ENCODE measurements around the gene SLC44A4. TPM values are rescaled to one million over a fixed set of nuclear protein-coding genes. Genes with fewer than 3 reads are reported as not detected.
A peak's percentile ranks its signal among the peaks of the same experiment; 100 is the strongest.
"Not testable (repeated sequence)": the region's sequence is repeated elsewhere in the genome, so short reads cannot be mapped to it uniquely, and the experiment has no call there.

SLC44A4 gene
- total RNA-seq, 1 donor from 2014 or later = 457 TPM

DNA sequence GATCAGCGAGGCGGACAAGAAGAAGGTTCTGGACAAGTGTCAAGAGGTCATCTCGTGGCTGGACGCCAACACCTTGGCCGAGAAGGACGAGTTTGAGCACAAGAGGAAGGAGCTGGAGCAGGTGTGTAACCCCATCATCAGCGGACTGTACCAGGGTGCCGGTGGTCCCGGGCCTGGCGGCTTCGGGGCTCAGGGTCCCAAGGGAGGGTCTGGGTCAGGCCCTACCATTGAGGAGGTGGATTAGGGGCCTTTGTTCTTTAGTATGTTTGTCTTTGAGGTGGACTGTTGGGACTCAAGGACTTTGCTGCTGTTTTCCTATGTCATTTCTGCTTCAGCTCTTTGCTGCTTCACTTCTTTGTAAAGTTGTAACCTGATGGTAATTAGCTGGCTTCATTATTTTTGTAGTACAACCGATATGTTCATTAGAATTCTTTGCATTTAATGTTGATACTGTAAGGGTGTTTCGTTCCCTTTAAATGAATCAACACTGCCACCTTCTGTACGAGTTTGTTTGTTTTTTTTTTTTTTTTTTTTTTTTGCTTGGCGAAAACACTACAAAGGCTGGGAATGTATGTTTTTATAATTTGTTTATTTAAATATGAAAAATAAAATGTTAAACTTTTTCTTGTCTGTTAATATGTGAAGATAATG, 49.0 kb downstream of the SLC44A4 start:
- DNase-seq (ENCODE audit: low spot score) = no peak

- peak; percentile 100 for DNase-seq (ENCODE audit: low spot score)
Observed at GRCh38 chr6:31827286-31828079, 51.3 kb downstream of the SLC44A4 start, which contains the start of gene HSPA1B. Gene HSPA1B (plus strand): TSS chr6:31827738. CDS start chr6:31827951, 213 bp downstream.

GRCh38 chr6:31826793-31827285, 52.0 kb downstream of the SLC44A4 start:
- peak; percentile 88 for DNase-seq (ENCODE audit: low spot score)

GRCh38 chr6:31825553-31825952, 53.2 kb downstream of the SLC44A4 start:
- no peak for DNase-seq (ENCODE audit: low spot score)

DNA sequence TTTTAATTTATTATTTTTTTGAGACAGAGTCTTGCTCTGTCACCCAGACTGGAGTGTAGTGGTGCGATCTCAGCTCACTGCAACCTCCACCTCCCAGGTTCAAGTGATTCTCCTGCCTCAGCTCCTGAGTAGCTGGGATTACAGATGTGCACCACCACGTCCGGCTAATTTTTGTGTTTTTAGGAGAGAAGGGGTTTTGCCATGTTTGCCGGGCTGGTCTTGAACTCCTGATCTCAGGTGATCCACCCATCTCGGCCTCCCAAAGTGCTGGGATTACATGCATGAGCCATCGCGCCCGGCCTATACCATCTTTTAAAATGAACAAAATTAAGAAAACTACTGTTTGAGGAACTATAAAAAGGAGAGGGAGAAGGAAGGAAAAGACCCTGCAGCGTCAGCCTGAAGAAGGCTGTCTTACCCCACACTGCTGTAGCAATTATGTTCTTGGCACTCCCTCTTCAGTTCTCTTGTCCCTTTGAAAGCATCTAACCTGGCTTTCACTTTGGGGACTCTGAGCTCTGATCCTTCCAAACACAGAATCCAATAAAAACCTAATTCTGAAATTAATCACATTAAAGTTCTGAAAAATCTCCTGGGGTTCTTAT, 55.1 kb downstream of the SLC44A4 start:
- DNase-seq (ENCODE audit: low spot score) = not testable (repeated sequence)

DNA sequence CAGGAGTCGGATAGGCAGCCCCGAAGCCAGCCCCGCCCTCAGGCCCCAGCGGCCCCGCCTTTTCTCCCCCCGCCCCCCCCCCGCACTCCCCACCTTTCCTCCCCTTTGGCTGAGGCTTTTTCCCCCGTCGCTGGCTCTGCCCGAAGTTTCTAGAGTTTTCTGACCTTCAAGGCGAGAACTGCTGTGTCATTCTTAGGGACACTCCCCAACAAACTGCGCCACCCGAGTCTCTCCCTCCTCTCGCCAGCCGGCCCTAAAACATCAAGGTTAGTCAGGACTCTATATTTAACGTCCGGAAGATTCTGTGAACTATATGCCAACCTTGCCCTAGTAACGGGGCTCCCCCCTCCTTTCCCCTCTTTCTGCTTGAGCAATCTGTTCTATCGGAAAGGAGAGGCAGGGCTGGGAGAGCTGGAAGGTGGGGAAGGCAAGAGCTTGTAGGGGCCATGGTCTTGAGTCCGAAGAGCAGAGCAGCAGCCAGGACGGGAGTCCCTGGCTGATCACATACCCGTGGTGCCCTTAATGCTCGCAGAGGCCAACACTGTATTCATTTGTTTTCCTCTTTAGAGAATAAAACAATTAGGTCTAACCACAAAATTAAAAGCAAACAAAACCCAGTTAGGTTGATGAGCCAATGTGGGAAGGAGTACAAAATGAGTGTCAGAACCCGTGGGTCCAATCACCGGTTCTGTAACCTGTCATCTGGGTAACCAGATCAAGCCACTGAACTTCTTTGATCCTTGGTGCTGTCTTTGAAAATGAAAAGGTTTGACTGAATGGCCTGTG, 56.6 kb downstream of the SLC44A4 start:
- peak; percentile 91 for DNase-seq (ENCODE audit: low spot score)

DNA sequence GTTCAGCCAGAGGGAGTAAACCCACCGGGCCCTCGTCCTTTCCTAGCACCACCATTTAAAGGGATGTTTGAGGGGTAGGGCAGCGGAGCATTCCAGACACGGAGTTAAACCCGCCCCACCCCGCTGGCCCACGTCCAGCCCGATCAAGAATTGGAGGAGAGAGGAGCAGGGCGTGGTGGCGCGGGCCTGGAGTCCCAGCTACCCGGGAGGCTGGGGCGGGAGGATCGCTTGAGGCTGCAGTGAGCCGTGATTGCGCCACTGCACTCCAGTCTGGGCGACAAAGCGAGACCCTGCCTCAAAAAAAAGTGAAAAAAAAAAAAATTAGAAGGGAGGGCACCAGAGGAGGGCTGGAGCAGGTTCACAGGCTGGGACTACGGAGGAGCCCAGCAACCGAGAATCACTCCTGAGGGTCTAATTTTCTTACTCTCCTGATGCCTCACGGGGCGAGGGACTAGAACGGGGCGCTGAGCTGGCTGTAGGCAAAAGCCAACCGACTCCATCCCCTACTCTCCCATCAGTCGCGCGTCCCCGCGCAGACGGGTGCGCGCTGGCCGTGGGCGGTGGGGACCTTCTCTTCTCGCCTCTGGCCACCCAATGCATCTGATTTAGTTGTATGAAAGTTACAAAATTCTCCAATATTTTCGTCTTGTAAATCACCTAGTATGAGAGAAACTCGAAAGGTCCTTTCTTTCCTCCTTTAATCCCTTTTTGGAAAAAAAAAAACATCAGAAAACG, 57.3 kb downstream of the SLC44A4 start:
- DNase-seq (ENCODE audit: low spot score) = peak; percentile 63

DNA sequence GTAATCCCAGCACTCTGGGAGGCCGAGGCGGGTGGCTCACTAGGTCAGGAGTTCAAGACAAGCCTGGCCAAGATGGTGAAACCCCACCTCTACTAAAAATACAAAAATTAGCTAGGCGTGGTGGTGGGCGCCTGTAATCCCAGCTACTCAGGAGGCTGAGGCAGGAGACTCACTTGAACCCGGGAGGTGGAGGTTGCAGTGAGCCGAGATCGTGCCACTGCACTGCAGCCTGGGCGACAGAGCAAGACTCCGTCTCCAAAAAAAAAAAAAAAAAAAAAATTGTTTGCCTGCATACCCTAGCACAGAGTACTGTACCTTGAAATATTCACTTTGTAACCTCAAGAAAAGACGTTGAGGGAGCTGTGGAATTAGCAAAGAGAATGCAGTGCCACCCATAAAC, 58.4 kb downstream of the SLC44A4 start:
- not testable (repeated sequence) for DNase-seq (ENCODE audit: low spot score)

GRCh38 chr6:31819871-31820299, 58.9 kb downstream of the SLC44A4 start:
- DNase-seq (ENCODE audit: low spot score) = no peak

DNA sequence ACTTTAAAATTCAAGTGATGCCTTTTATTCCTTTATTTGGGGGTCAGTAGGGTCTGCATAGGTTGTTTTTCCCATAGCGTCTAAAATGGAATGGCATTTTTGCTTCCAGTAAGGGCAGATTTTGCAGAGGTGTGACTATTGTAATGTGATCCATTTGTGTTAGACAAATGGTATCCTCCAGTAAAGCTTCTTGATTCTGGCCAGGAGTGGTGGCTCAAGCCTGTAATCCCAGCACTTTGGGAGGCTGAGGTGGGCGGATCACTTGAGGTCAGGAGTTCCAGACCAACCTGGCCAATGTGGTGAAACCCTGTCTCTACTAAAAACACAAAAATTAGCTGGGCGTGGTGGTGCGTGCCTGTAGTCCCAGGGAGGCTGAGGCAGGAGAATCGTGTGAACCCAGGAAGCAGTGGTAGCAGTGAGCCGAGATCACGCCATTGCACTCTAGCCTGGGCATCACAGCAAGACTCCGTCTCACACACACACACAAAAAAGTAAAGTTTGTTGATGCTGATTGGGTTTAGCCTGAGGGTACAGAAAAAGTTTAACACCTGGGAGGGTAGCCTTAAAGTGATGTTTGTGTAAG, 60.8 kb downstream of the SLC44A4 start:
- DNase-seq (ENCODE audit: low spot score) = not testable (repeated sequence)

GRCh38 chr6:31817133-31817928, 61.5 kb downstream of the SLC44A4 start:
- DNase-seq (ENCODE audit: low spot score) = not testable (repeated sequence)

GRCh38 chr6:31815025-31815838, 63.6 kb downstream of the SLC44A4 start, which contains the start of the genes HSPA1A and HSPA1L:
Gene HSPA1A (plus strand): TSS chr6:31815543. CDS start chr6:31815757, 214 bp downstream.
Gene HSPA1L (minus strand): TSS chr6:31815283. CDS start chr6:31811972, 3,311 bp downstream.
- peak; percentile 97 for DNase-seq (ENCODE audit: low spot score)

DNA sequence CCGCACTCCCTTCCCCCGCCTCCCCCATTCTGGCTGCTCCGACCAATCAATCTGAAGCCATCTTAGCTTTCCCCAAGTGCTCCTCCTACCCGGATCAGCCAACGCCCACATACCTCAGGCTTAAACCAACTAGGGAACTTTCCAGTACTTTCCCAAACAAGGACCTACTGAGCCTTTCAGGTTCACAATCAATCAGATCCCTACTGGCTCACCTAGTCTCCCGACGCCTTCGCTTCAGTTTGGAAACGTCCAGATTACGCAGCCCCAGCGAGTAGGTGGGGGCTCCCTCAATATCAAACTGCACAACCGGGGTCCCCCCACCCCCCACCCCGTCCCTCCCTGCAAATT, 64.1 kb downstream of the SLC44A4 start:
- DNase-seq (ENCODE audit: low spot score) = peak; percentile 97

DNA sequence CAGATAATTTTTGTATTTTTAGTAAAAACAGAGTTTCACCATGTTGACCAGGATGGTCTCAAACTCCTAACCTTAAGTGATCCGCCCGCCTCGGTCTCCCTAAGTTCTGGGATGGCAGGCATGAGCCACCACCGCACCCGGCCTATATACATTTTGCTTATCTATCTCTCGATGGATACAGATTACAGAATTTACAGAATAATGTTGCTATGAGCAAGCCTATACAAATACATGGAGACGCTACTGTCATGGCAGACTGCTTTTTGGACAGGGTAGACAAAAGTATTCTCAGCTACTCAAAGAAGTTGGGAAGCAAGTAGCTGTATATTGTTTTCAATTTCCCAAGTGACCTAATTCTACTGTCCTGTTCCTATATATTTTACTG, 65.3 kb downstream of the SLC44A4 start:
- DNase-seq (ENCODE audit: low spot score) = no peak

Data from mucosa of gallbladder (tissue), 1 donor.